Activated CD8-positive, alpha-beta T cell treated with anti-CD3 and anti-CD28 coated beads for 36 hours (primary cell): ENCODE measurements around the gene CEP350. TPM values are rescaled to one million over a fixed set of nuclear protein-coding genes. Genes with fewer than 3 reads are reported as not detected.

Experiments
- ATAC-seq: fragments of 200-7000 bp; cut with Tn5 transposase; one replicate; pipeline ENCODE4 v1.10.0; 2021; ENCODE audit warnings: mild to moderate bottlenecking, moderate library complexity
- CTCF ChIA-PET: fragments of 350-600 bp; sonication (Branson Sonifier 250); formaldehyde crosslinking; loops from one replicate; lab custom pipeline; 2021; ENCODE audit warnings: antibody characterized with exemption; lab: Charles Lee
- POLR2A ChIA-PET: fragments of 350-600 bp; sonication (Branson Sonifier 250); formaldehyde crosslinking; loops from one replicate; lab custom pipeline; 2021; ENCODE audit warnings: antibody characterized with exemption; lab: Charles Lee
- DNase-seq: peaks from one replicate; pipeline ENCODE4 v3.0.0-alpha.2; 2020
- H3K27ac Mint-ChIP-seq: one replicate; pipeline ENCODE4 v1.8.0; 2021; ENCODE audit warnings: mild to moderate bottlenecking, mixed read lengths
- H3K27me3 Mint-ChIP-seq: one replicate; pipeline ENCODE4 v1.8.0; 2021; ENCODE audit warnings: mixed read lengths
- H3K36me3 Mint-ChIP-seq: one replicate; pipeline ENCODE4 v1.8.0; 2021; ENCODE audit warnings: low read depth, mixed read lengths
- H3K4me1 Mint-ChIP-seq: one replicate; pipeline ENCODE4 v1.8.0; 2021; ENCODE audit warnings: low read depth, mixed read lengths
- H3K4me3 Mint-ChIP-seq: one replicate; pipeline ENCODE4 v1.8.0; 2021; ENCODE audit warnings: mild to moderate bottlenecking, moderate library complexity, mixed read lengths
- H3K9me3 Mint-ChIP-seq: one replicate; pipeline ENCODE4 v1.8.0; 2021; ENCODE audit warnings: mixed read lengths
- intact Hi-C: fragments of 100-400 bp; cut with micrococcal nuclease; formaldehyde crosslinking; loops from one replicate; pipeline ENCODE4 v1.10.0; 2022
- total RNA-seq, 2 experiments: library from RNA; stranded (reverse); gene quantifications; one replicate each; pipeline ENCODE4 v1.2.3, GENCODE V29; 2021
- TF ChIP-seq, protein P1 (sequence below): fragments of 200-600 bp; IDR thresholded peaks from one replicate; pipeline ENCODE4 v1.8.0; 2022; ENCODE audit warnings: antibody characterized with exemption, mild to moderate bottlenecking

CEP350 gene
- total RNA-seq, 2 experiments from 2014 or later = 38.9 to 42.3 TPM

DNA sequence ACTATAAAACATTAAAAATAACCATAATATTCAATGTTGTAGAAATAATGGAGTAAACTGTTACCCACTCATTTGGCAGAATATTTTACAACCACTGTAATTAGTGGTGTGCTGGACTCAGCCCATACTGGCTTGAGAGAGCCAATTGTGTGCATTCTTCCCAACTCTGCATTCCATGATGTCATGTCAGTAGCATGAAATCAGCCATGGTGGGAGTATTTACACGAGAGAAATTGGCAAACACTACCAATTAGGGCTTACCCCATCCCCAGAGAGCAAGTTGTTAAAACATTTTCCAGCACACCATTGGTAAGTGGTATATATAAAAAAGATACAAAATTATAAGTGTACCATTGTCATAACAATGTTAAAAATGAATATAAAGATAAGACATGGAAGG, 180.9 kb downstream of the CEP350 start:
- peaks cover 2% of the 10 kb centered on the region for H3K9me3 Mint-ChIP-seq
- intact Hi-C loops = no loop called here
- ChIA-PET CTCF (interaction anchor here (1.0 kb wide), 1 partner anchor 44 kb away, joined by 4 read pairs; no protein-coding TSS in a partner anchor), POLR2A (no interaction called here)
- peaks cover 8% of the 10 kb centered on the region for H3K4me1 Mint-ChIP-seq
- no peak overlapping the region for H3K27ac Mint-ChIP-seq
- DNase-seq (no peak), ATAC-seq (no peak)
- no peaks in the 10 kb centered on the region for H3K36me3 Mint-ChIP-seq
- H3K4me3 Mint-ChIP-seq = no peak overlapping the region
- TF ChIP-seq, protein P1, sequence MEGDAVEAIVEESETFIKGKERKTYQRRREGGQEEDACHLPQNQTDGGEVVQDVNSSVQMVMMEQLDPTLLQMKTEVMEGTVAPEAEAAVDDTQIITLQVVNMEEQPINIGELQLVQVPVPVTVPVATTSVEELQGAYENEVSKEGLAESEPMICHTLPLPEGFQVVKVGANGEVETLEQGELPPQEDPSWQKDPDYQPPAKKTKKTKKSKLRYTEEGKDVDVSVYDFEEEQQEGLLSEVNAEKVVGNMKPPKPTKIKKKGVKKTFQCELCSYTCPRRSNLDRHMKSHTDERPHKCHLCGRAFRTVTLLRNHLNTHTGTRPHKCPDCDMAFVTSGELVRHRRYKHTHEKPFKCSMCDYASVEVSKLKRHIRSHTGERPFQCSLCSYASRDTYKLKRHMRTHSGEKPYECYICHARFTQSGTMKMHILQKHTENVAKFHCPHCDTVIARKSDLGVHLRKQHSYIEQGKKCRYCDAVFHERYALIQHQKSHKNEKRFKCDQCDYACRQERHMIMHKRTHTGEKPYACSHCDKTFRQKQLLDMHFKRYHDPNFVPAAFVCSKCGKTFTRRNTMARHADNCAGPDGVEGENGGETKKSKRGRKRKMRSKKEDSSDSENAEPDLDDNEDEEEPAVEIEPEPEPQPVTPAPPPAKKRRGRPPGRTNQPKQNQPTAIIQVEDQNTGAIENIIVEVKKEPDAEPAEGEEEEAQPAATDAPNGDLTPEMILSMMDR = no peak
- peaks cover 19% of the 10 kb centered on the region for H3K27me3 Mint-ChIP-seq

DNA sequence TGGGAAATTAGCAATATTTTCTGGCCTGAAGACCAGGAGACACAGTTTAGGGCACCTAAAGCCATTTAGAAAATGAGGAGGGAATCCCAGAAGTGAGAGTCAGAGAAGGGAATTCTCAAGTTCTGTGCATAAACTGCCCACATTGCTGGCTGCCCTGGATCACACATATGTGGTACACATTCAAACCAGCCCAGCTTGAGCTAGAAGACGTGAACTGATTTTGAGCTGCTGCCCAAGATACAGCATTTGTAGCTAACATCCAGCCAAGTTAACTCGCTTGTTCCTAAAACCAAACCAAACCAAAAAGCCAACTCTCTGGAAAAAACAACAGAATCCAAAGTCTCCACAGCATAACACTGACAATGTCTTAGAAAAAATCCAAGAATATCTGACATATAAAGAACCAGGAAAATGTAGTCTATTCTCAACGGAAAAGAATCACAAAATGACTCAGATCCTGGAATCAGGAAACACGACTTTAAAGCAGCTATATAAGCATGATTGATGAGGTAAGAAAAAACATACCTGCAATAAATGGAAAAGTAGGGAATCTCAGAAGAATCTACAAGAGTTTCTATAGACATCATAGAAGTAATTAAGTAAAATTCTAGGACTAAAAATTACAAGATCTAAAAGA, 181.8 kb downstream of the CEP350 start:
- ChIA-PET CTCF (interaction anchor here (1.0 kb wide), 1 partner anchor 43 kb away, joined by 4 read pairs; no protein-coding TSS in a partner anchor), POLR2A (interaction anchor here (0.7 kb wide), 1 partner anchor 741 kb away, joined by 3 read pairs; no protein-coding TSS in a partner anchor)
- Mint-ChIP-seq H3K36me3 (no peaks in the 10 kb centered on the region), H3K27me3 (peaks cover 19% of the 10 kb centered on the region), H3K4me1 (peaks cover 6% of the 10 kb centered on the region), H3K9me3 (peaks cover 2% of the 10 kb centered on the region), H3K27ac (no peak overlapping the region), H3K4me3 (no peak overlapping the region)
- intact Hi-C loops = no loop called here
- TF ChIP-seq, protein P1 = no peak
- ATAC-seq (no peak), DNase-seq (no peak)

DNA sequence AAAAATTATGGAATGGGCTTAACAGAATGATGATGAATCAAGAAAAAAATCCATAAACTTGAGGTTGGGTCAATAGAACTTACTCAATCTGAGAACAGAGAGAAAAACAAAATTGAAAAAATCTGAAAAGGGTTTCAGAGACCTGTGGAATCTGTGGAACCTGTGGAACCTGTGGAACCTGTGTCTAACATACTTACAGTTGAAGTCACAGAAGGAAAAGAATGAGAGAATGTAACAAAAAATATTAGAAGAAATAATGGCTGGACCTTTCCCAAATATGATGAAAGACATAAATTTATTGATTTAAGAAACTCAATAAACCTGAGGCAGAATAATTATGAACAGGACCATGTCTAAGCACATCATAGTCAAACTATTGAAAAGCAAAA, 182.4 kb downstream of the CEP350 start:
- Mint-ChIP-seq H3K27ac (no peak overlapping the region), H3K4me3 (no peak overlapping the region), H3K9me3 (peaks cover 2% of the 10 kb centered on the region), H3K36me3 (no peaks in the 10 kb centered on the region), H3K27me3 (peaks cover 15% of the 10 kb centered on the region), H3K4me1 (peaks cover under 1% of the 10 kb centered on the region)
- intact Hi-C loops = no loop called here
- DNase-seq (no peak), ATAC-seq (no peak)
- CTCF ChIA-PET = no interaction called here
- POLR2A ChIA-PET = no interaction called here
- TF ChIP-seq, protein P1 = no peak

DNA sequence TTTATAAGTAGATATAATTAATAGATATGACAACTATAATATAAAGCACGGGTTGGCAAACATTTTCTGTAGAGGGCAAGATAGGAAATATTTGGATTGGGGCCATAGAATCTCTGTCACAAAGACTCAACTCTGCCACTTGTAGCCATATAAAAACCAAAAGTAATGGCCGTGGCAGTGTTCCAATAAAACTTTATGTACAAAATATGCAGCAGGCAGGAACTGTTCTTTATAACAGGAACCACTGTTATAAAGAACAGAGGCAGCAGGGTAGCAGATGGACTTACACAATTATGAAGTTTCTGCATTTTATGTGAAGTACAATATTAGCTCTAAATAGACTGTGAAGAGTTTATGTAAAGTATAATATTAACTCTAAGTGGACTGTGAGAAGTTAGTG, 183.2 kb downstream of the CEP350 start:
- ChIA-PET CTCF (interaction anchor here (0.9 kb wide), 1 partner anchor 42 kb away, joined by 4 read pairs; no protein-coding TSS in a partner anchor), POLR2A (no interaction called here)
- no peak for ATAC-seq
- peaks cover 13% of the 10 kb centered on the region for H3K27me3 Mint-ChIP-seq
- no peak overlapping the region for H3K4me3 Mint-ChIP-seq
- H3K9me3 Mint-ChIP-seq = peaks cover 2% of the 10 kb centered on the region
- H3K36me3 Mint-ChIP-seq = no peaks in the 10 kb centered on the region
- intact Hi-C loops = no loop called here
- no peaks in the 10 kb centered on the region for H3K4me1 Mint-ChIP-seq
- TF ChIP-seq, protein P1 = no peak
- DNase-seq = no peak
- no peak overlapping the region for H3K27ac Mint-ChIP-seq

DNA sequence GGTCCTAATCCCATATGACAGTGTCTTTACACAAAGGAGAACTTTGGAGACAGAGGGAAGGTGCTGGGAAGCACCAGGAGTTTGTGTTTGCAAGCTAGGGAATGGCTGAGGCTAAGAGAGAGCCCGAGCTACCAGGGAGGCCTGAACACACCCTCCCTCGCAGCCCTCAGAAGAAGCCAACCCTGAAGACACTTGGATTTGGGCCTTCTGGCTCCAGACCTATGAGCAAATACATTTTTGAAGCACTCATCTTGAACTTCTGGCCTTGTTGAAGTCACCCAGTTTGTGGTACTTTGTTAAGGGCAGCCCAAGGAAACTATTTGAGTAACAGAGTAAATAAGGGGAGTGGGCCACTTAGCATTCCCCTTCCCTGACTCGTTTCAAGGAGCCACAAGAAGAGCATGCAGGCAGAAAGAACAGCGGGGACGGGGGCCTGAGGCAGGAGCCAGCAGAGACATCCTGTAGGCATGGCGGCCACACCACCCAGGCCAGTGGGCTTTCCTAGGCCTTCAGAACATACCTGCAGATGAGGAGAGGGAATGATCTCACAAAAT, 186.8 kb downstream of the CEP350 start:
- ATAC-seq = no peak
- CTCF ChIA-PET = no interaction called here
- H3K4me3 Mint-ChIP-seq = no peak overlapping the region

More for the DNA sequence above, 186.8 kb downstream of the CEP350 start:
- Mint-ChIP-seq H3K36me3 (no peaks in the 10 kb centered on the region), H3K4me1 (no peaks in the 10 kb centered on the region), H3K27ac (no peak overlapping the region), H3K9me3 (peaks cover 2% of the 10 kb centered on the region), H3K27me3 (peaks cover 3% of the 10 kb centered on the region)
- TF ChIP-seq, protein P1 = no peak
- intact Hi-C loops = no loop called here
- DNase-seq = no peak
- POLR2A ChIA-PET = no interaction called here
